ENCODE results near the gene BTBD2.

BTBD2 gene

GRCh38 chr19:1987197-1988187 is 28.0 kb downstream of the BTBD2 start:
- DNase-seq (ENCODE audit: extremely low read depth in 1 of 2, low read depth in 1 of 2): no peak

- no peak for DNase-seq (ENCODE audit: extremely low read depth in 1 of 2, low read depth in 1 of 2)
Measured at GRCh38 chr19:1986357-1987162, 29.0 kb downstream of the BTBD2 start.

GRCh38 chr19:1985588-1986356 is 29.7 kb downstream of the BTBD2 start:
- DNase-seq (ENCODE audit: extremely low read depth in 1 of 2, low read depth in 1 of 2): no peak

- DNase-seq (ENCODE audit: extremely low read depth in 1 of 2, low read depth in 1 of 2): no peak
Measured at GRCh38 chr19:1984357-1984756, 31.2 kb downstream of the BTBD2 start.

GRCh38 chr19:1981253-1981652 is 34.3 kb downstream of the BTBD2 start:
- no peak for DNase-seq (ENCODE audit: extremely low read depth in 1 of 2, low read depth in 1 of 2)

- no peak for DNase-seq (ENCODE audit: extremely low read depth in 1 of 2, low read depth in 1 of 2)
Measured at GRCh38 chr19:1980809-1981181, 34.7 kb downstream of the BTBD2 start.

- DNase-seq (ENCODE audit: extremely low read depth in 1 of 2, low read depth in 1 of 2): no peak
Measured at GRCh38 chr19:1980091-1980808, 35.3 kb downstream of the BTBD2 start.

- no peak for DNase-seq (ENCODE audit: extremely low read depth in 1 of 2, low read depth in 1 of 2)
Measured at GRCh38 chr19:1979642-1980041, 35.9 kb downstream of the BTBD2 start.

GRCh38 chr19:1979017-1979416 is 36.5 kb downstream of the BTBD2 start:
- no peak for DNase-seq (ENCODE audit: extremely low read depth in 1 of 2, low read depth in 1 of 2)

GRCh38 chr19:1978346-1978894 is 37.1 kb downstream of the BTBD2 start:
- no peak for DNase-seq (ENCODE audit: extremely low read depth in 1 of 2, low read depth in 1 of 2)

GRCh38 chr19:1977120-1977519 is 38.4 kb downstream of the BTBD2 start:
- no peak for DNase-seq (ENCODE audit: extremely low read depth in 1 of 2, low read depth in 1 of 2)

- DNase-seq (ENCODE audit: extremely low read depth in 1 of 2, low read depth in 1 of 2): no peak
Measured at GRCh38 chr19:1975162-1975480, 40.4 kb downstream of the BTBD2 start.

GRCh38 chr19:1974381-1975161 is 40.9 kb downstream of the BTBD2 start:
- no peak for DNase-seq (ENCODE audit: extremely low read depth in 1 of 2, low read depth in 1 of 2)

- no peak for DNase-seq (ENCODE audit: extremely low read depth in 1 of 2, low read depth in 1 of 2)
Measured at GRCh38 chr19:1970806-1971502, 44.6 kb downstream of the BTBD2 start.

- no peak for DNase-seq (ENCODE audit: extremely low read depth in 1 of 2, low read depth in 1 of 2)
Measured at GRCh38 chr19:1970003-1970805, 45.3 kb downstream of the BTBD2 start.

- no peak for DNase-seq (ENCODE audit: extremely low read depth in 1 of 2, low read depth in 1 of 2)
Measured at GRCh38 chr19:1969176-1970002, 46.1 kb downstream of the BTBD2 start.
